GM12865 (cell line): ENCODE data around the gene FKBP11.
A peak's percentile ranks its signal among the peaks of the same experiment; 100 is the strongest.
"Not testable (repeated sequence)": the region's sequence is repeated elsewhere in the genome, so short reads cannot be mapped to it uniquely, and the experiment has no call there.

Experiments used
- DNase-seq: peaks from one replicate; pipeline ENCODE4 v3.0.0; 2010; ENCODE audit warnings: low read depth
- H3K4me3 ChIP-seq: 2 replicates; pipeline ENCODE4 v1.5.1; 2011; ENCODE audit warnings: mild to moderate bottlenecking, low read depth, low read length, control low read depth
- TF ChIP-seq, protein P1 (sequence below): IDR thresholded peaks from 2 replicates; pipeline ENCODE4 v1.5.1; 2011; ENCODE audit warnings: low read length, control low read depth, low read depth, inconsistent platforms; ENCODE audit not compliant: insufficient read depth; ENCODE audit errors: missing control alignments

Gene FKBP11

DNA sequence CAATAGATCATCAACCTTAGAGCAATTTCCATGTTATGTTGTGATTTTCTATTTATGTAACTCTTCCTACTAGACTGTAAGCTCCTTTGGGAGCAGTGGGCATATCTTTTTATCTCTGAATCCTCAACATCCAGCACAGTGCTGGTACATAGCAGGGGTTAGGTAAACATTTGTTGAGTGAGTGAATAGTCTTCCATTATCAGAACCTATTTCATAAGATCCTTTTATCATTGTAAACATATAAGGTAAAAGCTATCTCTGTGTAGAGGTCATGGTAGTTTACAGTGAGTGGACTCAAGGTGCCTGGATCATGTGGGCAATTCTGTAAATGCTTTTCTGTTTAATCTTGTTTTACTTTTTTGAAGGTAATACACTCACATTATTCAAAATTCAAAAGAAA lies 15.1 kb downstream of the FKBP11 start:
- TF ChIP-seq, protein P1, sequence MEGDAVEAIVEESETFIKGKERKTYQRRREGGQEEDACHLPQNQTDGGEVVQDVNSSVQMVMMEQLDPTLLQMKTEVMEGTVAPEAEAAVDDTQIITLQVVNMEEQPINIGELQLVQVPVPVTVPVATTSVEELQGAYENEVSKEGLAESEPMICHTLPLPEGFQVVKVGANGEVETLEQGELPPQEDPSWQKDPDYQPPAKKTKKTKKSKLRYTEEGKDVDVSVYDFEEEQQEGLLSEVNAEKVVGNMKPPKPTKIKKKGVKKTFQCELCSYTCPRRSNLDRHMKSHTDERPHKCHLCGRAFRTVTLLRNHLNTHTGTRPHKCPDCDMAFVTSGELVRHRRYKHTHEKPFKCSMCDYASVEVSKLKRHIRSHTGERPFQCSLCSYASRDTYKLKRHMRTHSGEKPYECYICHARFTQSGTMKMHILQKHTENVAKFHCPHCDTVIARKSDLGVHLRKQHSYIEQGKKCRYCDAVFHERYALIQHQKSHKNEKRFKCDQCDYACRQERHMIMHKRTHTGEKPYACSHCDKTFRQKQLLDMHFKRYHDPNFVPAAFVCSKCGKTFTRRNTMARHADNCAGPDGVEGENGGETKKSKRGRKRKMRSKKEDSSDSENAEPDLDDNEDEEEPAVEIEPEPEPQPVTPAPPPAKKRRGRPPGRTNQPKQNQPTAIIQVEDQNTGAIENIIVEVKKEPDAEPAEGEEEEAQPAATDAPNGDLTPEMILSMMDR = no peak
- H3K4me3 ChIP-seq = no peak overlapping the region
- no peak for DNase-seq

DNA sequence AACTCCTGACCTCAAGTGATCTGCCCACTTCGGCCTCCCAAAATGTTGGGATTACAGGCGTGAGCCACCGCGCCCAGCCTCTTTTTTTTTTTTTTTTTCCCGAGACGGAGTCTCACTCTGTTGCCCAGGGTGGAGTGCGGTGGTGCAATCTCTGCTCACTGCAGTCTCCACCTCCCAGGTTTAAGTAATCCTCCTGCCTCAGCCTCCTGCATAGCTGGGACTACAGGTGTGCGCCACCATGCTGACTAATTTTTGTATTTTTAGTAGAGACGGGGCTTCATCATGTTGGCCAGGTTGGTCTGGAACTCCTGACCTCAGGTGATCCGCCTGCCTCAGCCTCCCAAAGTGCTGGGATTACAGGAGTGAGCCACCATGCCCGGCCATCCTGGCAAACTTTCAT lies 15.6 kb downstream of the FKBP11 start:
- not testable (repeated sequence) for H3K4me3 ChIP-seq, DNase-seq

DNA sequence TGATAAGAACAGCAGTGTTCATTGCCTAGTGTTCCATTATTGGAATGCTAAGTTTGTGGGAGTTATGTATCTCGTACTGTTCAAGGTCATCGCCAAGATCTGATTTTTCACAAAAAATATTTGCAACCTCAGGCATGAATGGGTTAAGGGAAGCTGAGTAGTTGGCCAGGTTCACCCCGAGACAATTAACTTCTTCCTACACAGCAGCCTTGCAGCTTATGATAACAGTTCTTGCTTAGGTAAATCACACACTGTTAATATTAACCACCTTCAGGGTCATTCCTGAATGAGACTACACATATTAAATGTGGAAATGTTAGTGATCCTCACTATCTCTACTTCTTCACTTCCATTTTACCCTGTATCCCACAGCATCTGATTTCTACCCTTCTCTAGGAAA lies 18.0 kb downstream of the FKBP11 start:
- TF ChIP-seq, protein P1 = no peak
- H3K4me3 ChIP-seq = no peak overlapping the region
- no peak for DNase-seq

DNA sequence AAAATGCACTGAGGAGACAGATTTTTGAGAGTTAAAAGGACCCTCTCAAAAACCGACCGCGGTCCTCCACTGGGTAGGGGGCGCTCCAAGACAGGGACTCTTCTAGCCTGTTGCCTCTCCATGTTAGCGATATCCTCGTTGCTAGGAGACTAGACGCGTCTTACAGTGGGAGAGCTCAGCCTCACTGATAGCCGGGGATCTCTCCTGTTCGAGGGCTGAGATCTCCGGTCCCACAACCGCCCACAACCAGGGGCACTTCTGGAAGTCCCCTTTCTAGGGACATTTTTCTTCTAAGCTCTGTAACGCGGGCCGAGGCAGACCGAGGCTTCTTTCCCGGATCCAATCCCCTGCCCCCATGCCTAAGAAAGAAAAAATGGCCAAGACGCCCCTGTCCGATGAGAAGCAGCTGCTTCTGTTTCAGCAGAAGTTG lies 21.3 kb downstream of the FKBP11 start:
- TF ChIP-seq, protein P1 = peak; percentile 65
- no peak overlapping the region for H3K4me3 ChIP-seq
- DNase-seq = peak; percentile 85

DNA sequence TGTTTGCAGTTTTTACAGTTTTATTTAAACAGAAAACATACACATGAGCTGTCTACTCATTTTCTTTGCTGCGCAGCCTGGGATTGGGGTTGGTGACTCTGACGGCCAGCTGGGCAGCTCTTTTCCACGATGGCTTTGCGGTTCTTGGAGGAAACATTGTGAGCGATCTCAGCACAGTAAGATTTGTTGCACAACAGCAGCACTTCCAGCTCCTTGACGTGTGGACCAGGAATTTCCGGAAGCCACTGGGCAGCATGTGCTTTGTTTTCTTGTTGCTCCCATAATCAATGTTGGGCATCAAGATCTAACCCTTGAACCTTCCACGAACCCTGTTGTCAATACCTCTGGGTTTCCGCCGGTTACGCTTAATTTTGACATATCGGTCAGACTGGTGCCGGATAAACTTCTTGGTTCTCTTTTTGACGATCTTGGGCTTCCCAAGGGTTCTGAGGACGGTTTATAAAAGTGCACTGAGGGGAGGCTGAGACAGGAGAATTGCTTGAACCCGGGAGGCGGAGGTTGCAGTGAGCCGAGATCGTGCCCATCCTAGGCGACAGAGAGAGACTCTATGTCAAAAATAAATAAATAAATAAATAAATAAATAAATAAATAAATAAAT lies 21.8 kb downstream of the FKBP11 start:
- TF ChIP-seq, protein P1 = no peak
- DNase-seq = no peak
- H3K4me3 ChIP-seq = no peak overlapping the region

DNA sequence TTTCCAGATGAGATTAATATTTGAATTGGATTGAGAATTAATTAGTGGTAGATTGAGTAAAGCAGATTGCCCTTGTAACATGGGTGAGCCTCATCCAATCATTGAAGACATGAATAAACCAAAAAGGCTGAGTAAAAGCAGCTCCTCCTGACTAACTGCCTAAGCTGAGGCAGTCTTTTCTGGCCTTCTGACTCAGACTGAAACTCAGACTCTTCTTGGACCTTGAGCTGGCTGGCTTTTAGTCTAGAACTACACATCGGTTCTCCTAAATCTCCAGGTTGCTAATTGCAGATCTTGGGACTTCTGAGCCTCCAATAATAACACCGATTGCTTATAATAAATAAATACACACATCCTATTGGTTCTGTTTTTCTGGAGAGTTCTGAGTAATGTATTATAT lies 24.0 kb downstream of the FKBP11 start:
- TF ChIP-seq, protein P1 = no peak
- no peak overlapping the region for H3K4me3 ChIP-seq
- peak; percentile 64 for DNase-seq

DNA sequence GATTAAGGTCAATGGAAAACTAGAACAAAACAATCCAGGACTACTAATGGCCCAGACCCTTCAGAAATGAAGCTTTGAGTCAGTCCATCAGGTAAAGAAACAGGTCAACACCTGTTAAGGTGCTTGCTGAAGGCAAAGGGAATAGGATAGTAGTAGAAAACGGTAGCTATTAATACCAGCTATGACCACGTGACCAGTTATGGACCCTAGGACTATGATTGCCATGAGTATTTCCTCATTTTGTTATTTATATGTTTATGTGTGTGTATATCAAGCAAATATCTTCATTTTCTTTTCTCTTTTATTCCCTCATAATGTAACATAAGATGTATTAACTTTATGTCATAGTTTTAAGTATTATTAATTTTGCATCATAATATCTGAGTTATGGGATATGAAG lies 25.6 kb downstream of the FKBP11 start:
- no peak overlapping the region for H3K4me3 ChIP-seq
- DNase-seq = no peak
- TF ChIP-seq, protein P1 = no peak
